IMR-90 (cell line): ENCODE data around the gene PMEPA1.

ENCODE experiments used
- CEBPB ChIP-seq: IDR thresholded peaks from 2 replicates; pipeline ENCODE4 v1.6.1; 2012; ENCODE audit warnings: low read depth, low read length, improper control_type of control experiment
- RAD21 ChIP-seq: IDR thresholded peaks from 2 replicates; pipeline ENCODE4 v1.6.1; 2012; ENCODE audit warnings: low read length, improper control_type of control experiment
- RCOR1 ChIP-seq: IDR thresholded peaks from 2 replicates; pipeline ENCODE4 v1.6.1; 2012; ENCODE audit warnings: mild to moderate bottlenecking, low read length, improper control_type of control experiment; ENCODE audit not compliant: insufficient replicate concordance
- TF ChIP-seq, protein P1 (sequence below): fragments of 150-350 bp; IDR thresholded peaks from 2 replicates; pipeline ENCODE4 v1.6.1; 2016; ENCODE audit warnings: low read depth, mild to moderate bottlenecking, low read length, moderate library complexity, borderline replicate concordance
- TF ChIP-seq, protein P2 (sequence below): conservative IDR thresholded peaks from 2 replicates; pipeline ENCODE4 v1.5.1; 2012; ENCODE audit warnings: mild to moderate bottlenecking, low read depth, low read length, improper control_type of control experiment

DNA sequence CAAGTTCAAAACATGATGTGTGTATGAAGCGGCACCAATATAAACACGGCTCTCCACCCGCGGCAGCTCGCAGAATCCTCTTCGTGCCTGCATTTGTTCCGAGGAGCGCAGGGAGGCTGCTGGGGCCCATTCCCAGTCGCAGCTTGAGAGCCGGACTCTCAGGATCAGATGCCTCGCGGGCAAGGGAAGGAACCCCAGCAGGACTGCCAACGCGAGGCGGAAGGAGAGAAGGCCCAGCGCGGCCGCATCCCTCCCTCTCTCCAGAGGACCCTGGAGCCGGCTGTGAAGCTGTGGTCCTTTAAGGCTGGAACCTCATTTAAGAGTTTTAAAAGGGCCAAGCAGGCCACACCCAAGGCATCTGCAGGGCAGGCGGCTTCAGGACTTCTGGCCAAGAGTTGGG is 45.3 kb downstream of the PMEPA1 start:
- TF ChIP-seq, protein P1, sequence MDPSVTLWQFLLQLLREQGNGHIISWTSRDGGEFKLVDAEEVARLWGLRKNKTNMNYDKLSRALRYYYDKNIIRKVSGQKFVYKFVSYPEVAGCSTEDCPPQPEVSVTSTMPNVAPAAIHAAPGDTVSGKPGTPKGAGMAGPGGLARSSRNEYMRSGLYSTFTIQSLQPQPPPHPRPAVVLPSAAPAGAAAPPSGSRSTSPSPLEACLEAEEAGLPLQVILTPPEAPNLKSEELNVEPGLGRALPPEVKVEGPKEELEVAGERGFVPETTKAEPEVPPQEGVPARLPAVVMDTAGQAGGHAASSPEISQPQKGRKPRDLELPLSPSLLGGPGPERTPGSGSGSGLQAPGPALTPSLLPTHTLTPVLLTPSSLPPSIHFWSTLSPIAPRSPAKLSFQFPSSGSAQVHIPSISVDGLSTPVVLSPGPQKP: no peak
- no peak for TF ChIP-seq RAD21
- TF ChIP-seq RCOR1: no peak
- TF ChIP-seq, protein P2, sequence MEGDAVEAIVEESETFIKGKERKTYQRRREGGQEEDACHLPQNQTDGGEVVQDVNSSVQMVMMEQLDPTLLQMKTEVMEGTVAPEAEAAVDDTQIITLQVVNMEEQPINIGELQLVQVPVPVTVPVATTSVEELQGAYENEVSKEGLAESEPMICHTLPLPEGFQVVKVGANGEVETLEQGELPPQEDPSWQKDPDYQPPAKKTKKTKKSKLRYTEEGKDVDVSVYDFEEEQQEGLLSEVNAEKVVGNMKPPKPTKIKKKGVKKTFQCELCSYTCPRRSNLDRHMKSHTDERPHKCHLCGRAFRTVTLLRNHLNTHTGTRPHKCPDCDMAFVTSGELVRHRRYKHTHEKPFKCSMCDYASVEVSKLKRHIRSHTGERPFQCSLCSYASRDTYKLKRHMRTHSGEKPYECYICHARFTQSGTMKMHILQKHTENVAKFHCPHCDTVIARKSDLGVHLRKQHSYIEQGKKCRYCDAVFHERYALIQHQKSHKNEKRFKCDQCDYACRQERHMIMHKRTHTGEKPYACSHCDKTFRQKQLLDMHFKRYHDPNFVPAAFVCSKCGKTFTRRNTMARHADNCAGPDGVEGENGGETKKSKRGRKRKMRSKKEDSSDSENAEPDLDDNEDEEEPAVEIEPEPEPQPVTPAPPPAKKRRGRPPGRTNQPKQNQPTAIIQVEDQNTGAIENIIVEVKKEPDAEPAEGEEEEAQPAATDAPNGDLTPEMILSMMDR: no peak
- no peak for TF ChIP-seq CEBPB
